Neural cell (in vitro differentiated cells): ENCODE measurements around the gene UGGT2. TPM values are rescaled to one million over a fixed set of nuclear protein-coding genes. Genes with fewer than 3 reads are reported as not detected.

Experiments
- H2AFZ ChIP-seq: fragments of 200-600, 300-800 bp; sonication (generic), shearing (Covaris generic); 2 replicates; pipeline ENCODE4 v1.6.0; 2014; ENCODE audit warnings: low read depth, mild to moderate bottlenecking, antibody characterized with exemption, low read length, moderate library complexity
- H3F3A ChIP-seq: fragments of 200-600 bp; shearing (Covaris generic); 2 replicates; pipeline ENCODE4 v1.6.1; 2016; ENCODE audit warnings: mild to moderate bottlenecking, moderate library complexity, mixed read lengths, antibody characterized with exemption, low read length; ENCODE audit not compliant: insufficient read depth, poor library complexity, severe bottlenecking
- H3K27ac ChIP-seq: fragments of 200-600, 300-800 bp; sonication (generic), shearing (Covaris generic); 2 replicates; pipeline ENCODE4 v1.5.1; 2014; ENCODE audit warnings: mild to moderate bottlenecking, low read length, moderate library complexity
- H3K27me3 ChIP-seq: fragments of 300-800, 200-600 bp; sonication (generic), shearing (Covaris generic); 2 replicates; pipeline ENCODE4 v1.6.0; 2014; ENCODE audit warnings: mild to moderate bottlenecking, low read depth, low read length, moderate library complexity; ENCODE audit not compliant: insufficient read depth
- H3K36me3 ChIP-seq: fragments of 300-800, 200-600 bp; sonication (generic), shearing (Covaris generic); 2 replicates; pipeline ENCODE4 v1.5.1; 2014; ENCODE audit warnings: mild to moderate bottlenecking, antibody characterized with exemption, low read length, moderate library complexity; ENCODE audit not compliant: insufficient read depth
- H3K4me2 ChIP-seq: fragments of 300-800, 200-600 bp; sonication (generic), shearing (Covaris generic); 2 replicates; pipeline ENCODE4 v1.6.0; 2014; ENCODE audit warnings: mild to moderate bottlenecking, low read length
- H3K4me3 ChIP-seq: fragments of 300-800, 200-600 bp; sonication (generic), shearing (Covaris generic); 2 replicates; pipeline ENCODE4 v1.5.1; 2014; ENCODE audit warnings: mild to moderate bottlenecking, low read length, moderate library complexity
- H3K79me2 ChIP-seq: fragments of 200-600 bp; shearing (Covaris generic); replicated peaks from 2 replicates; pipeline ENCODE4 v1.6.0; 2014; ENCODE audit warnings: mild to moderate bottlenecking, low read length, moderate library complexity; ENCODE audit not compliant: insufficient read depth
- H3K9ac ChIP-seq: fragments of 300-800, 200-600 bp; sonication (generic), shearing (Covaris generic); 2 replicates; pipeline ENCODE4 v1.6.1; 2016; ENCODE audit warnings: mild to moderate bottlenecking, low read length, mixed read lengths
- H3K9me2 ChIP-seq: fragments of 200-600 bp; shearing (Covaris generic); 2 replicates; pipeline ENCODE4 v1.6.1; 2016; ENCODE audit warnings: mild to moderate bottlenecking, low read length, mixed read lengths; ENCODE audit not compliant: insufficient read depth
- H3K9me3 ChIP-seq: fragments of 200-600, 300-800 bp; sonication (generic), shearing (Covaris generic); 2 replicates; pipeline ENCODE4 v1.6.1; 2016; ENCODE audit warnings: mild to moderate bottlenecking, mixed run types, low read length, moderate library complexity, mixed read lengths
- H4K20me1 ChIP-seq: fragments of 200-600 bp; shearing (Covaris generic); 2 replicates; pipeline ENCODE4 v1.6.1; 2016; ENCODE audit warnings: mild to moderate bottlenecking, mixed run types; ENCODE audit not compliant: insufficient read depth
- EP300 ChIP-seq: fragments of 450-650 bp; conservative IDR thresholded peaks from 2 replicates; pipeline ENCODE4 v1.6.1; 2014; ENCODE audit warnings: antibody characterized with exemption, mild to moderate bottlenecking, moderate library complexity; ENCODE audit not compliant: poor library complexity, severe bottlenecking
- EZH2 ChIP-seq: fragments of 200-600, 300-800 bp; shearing (Covaris generic), sonication (generic); IDR thresholded peaks from 2 replicates; pipeline ENCODE4 v1.6.1; 2014; ENCODE audit warnings: antibody characterized with exemption, low read length, borderline replicate concordance, mild to moderate bottlenecking; ENCODE audit not compliant: insufficient read depth, poor library complexity, severe bottlenecking
- MXI1 ChIP-seq: fragments of 450-650 bp; conservative IDR thresholded peaks from 2 replicates; pipeline ENCODE4 v1.6.1; 2014; ENCODE audit warnings: antibody characterized with exemption, mild to moderate bottlenecking; ENCODE audit not compliant: poor library complexity, severe bottlenecking
- POLR2AphosphoS5 ChIP-seq: IDR thresholded peaks from 2 replicates; pipeline ENCODE4 v1.6.1; 2012
- RAD21 ChIP-seq: fragments of 450-650 bp; conservative IDR thresholded peaks from 2 replicates; pipeline ENCODE4 v1.6.1; 2014; ENCODE audit warnings: antibody characterized with exemption, mild to moderate bottlenecking, moderate library complexity
- SMC3 ChIP-seq: fragments of 450-650 bp; conservative IDR thresholded peaks from 2 replicates; pipeline ENCODE4 v1.6.1; 2014; ENCODE audit warnings: antibody characterized with exemption, mild to moderate bottlenecking, moderate library complexity; ENCODE audit not compliant: poor library complexity
- TAF1 ChIP-seq: IDR thresholded peaks from 2 replicates; pipeline ENCODE4 v1.6.1; 2012; ENCODE audit warnings: low read depth
- polyA plus RNA-seq: library from polyadenylated mRNA; depleted of rRNA; stranded (reverse); fragments of >200 nt; gene quantifications from 2 replicates; pipeline ENCODE4 v1.2.3, GENCODE V29; 2014
- TF ChIP-seq, protein P1 (sequence below): IDR thresholded peaks from 2 replicates; pipeline ENCODE4 v1.6.1; 2012; ENCODE audit warnings: borderline replicate concordance
- TF ChIP-seq, protein P2 (sequence below): fragments of 450-650 bp; IDR thresholded peaks from 2 replicates; pipeline ENCODE4 v1.5.1; 2014; ENCODE audit warnings: antibody characterized with exemption, mild to moderate bottlenecking, moderate library complexity; ENCODE audit not compliant: poor library complexity, severe bottlenecking

UGGT2 gene
- polyA plus RNA-seq, 1 donor from 2014 or later: 35.3 TPM

DNA sequence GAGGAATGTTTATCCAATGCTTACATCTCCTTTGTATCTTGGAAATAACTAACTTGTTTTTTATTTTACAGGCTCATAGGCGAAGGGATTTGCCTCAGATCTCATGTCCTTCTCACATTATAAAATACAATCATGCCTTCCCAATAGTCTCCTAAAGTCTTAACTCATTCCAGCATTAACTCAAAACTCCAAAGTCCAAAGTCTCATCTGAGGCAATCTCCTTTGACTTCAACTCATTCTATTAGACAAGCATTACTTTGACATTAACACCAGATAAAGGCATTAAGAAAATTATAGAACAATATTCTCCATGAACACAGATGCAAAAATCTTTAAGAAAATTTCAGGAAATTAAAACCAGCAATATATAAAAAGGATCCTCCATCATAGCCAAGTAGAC lies 238.7 kb downstream of the UGGT2 start (continued):
- TF ChIP-seq, protein P1, sequence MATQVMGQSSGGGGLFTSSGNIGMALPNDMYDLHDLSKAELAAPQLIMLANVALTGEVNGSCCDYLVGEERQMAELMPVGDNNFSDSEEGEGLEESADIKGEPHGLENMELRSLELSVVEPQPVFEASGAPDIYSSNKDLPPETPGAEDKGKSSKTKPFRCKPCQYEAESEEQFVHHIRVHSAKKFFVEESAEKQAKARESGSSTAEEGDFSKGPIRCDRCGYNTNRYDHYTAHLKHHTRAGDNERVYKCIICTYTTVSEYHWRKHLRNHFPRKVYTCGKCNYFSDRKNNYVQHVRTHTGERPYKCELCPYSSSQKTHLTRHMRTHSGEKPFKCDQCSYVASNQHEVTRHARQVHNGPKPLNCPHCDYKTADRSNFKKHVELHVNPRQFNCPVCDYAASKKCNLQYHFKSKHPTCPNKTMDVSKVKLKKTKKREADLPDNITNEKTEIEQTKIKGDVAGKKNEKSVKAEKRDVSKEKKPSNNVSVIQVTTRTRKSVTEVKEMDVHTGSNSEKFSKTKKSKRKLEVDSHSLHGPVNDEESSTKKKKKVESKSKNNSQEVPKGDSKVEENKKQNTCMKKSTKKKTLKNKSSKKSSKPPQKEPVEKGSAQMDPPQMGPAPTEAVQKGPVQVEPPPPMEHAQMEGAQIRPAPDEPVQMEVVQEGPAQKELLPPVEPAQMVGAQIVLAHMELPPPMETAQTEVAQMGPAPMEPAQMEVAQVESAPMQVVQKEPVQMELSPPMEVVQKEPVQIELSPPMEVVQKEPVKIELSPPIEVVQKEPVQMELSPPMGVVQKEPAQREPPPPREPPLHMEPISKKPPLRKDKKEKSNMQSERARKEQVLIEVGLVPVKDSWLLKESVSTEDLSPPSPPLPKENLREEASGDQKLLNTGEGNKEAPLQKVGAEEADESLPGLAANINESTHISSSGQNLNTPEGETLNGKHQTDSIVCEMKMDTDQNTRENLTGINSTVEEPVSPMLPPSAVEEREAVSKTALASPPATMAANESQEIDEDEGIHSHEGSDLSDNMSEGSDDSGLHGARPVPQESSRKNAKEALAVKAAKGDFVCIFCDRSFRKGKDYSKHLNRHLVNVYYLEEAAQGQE: no peak
- no peak for TF ChIP-seq POLR2AphosphoS5

DNA sequence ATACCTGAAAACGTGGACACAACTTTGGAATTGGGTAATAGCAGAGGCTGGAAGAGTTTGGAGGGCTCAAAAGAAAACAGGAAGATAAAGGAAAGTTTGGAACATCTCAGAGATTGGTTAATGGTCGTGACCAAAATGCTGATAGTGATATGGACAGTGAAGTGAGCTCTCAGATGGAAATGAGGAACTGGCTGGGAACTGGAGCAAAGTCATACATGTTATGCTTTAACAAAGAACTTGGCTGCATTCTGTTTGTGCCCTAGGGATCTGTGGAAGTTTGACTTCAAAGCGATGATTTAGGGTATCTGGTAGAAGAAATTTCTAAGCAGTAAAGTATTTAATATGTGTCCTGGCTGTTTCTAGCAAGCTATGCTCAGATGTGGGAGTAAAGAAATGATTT lies 240.1 kb downstream of the UGGT2 start:
- Histone ChIP-seq H3K27me3 (no peaks in the 10 kb centered on the region), H3K9ac (no peak overlapping the region), H2AFZ (no peak overlapping the region), H3K4me2 (no peak overlapping the region), H3K27ac (no peak overlapping the region), H4K20me1 (no peaks in the 10 kb centered on the region), H3K36me3 (no peaks in the 10 kb centered on the region), H3K9me3 (peaks cover 2% of the 10 kb centered on the region), H3K4me3 (no peak overlapping the region), H3F3A (no peaks in the 10 kb centered on the region), H3K9me2 (no peaks in the 10 kb centered on the region), H3K79me2 (no peaks in the 10 kb centered on the region)
- TF ChIP-seq EP300 (no peak), EZH2 (no peak), POLR2AphosphoS5 (no peak), RAD21 (no peak), MXI1 (no peak), SMC3 (no peak), TAF1 (no peak)
- TF ChIP-seq, protein P1: no peak
- TF ChIP-seq, protein P2, sequence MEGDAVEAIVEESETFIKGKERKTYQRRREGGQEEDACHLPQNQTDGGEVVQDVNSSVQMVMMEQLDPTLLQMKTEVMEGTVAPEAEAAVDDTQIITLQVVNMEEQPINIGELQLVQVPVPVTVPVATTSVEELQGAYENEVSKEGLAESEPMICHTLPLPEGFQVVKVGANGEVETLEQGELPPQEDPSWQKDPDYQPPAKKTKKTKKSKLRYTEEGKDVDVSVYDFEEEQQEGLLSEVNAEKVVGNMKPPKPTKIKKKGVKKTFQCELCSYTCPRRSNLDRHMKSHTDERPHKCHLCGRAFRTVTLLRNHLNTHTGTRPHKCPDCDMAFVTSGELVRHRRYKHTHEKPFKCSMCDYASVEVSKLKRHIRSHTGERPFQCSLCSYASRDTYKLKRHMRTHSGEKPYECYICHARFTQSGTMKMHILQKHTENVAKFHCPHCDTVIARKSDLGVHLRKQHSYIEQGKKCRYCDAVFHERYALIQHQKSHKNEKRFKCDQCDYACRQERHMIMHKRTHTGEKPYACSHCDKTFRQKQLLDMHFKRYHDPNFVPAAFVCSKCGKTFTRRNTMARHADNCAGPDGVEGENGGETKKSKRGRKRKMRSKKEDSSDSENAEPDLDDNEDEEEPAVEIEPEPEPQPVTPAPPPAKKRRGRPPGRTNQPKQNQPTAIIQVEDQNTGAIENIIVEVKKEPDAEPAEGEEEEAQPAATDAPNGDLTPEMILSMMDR: no peak
